ENCODE measurements around the gene CCDC149. TPM values are rescaled to one million over a fixed set of nuclear protein-coding genes. Genes with fewer than 3 reads are reported as not detected.

CCDC149 gene
- total RNA-seq, 2 donors from 2014 or later, result 4.9 to 5.5 TPM

- no peak for DNase-seq
- peak overlapping the region; percentile 52 for H3K4me3 Mint-ChIP-seq
- Histone ChIP-seq H3K27ac (ENCODE audit: low read depth, low read length) (no peak overlapping the region), H3K9ac (ENCODE audit: extremely low read depth, low read length, poor library complexity, severe bottlenecking) (no peak overlapping the region), H3K4me3 (ENCODE audit: low read length) (peak overlapping the region; percentile 69), H3K9me3 (ENCODE audit: control insufficient read depth, low read length) (no peaks in the 10 kb centered on the region), H3K27me3 (ENCODE audit: control insufficient read depth, insufficient read depth, low read length, poor library complexity, severe bottlenecking) (peaks cover 44% of the 10 kb centered on the region), H3K36me3 (ENCODE audit: control insufficient read depth, insufficient read depth, low read length) (no peaks in the 10 kb centered on the region), H3K4me1 (ENCODE audit: control insufficient read depth, insufficient read depth, low read length) (peaks cover 17% of the 10 kb centered on the region)
- H3K27me3 Mint-ChIP-seq (ENCODE audit: insufficient read depth), result peaks cover 67% of the 10 kb centered on the region
- peak overlapping the region; percentile 64 for H3K27ac Mint-ChIP-seq
- 50 to 54% methylated on average over 2 to 9 of the region's 9 CpGs for WGBS, 2 experiments (ENCODE audit: insufficient coverage in 1 of 2, insufficient read length in 1 of 2)
- H3K9me3 Mint-ChIP-seq, result no peaks in the 10 kb centered on the region
- no peak for TF ChIP-seq CTCF (conservative IDR thresholded peaks at IDR 0.05)
- no peaks in the 10 kb centered on the region for H3K36me3 Mint-ChIP-seq (ENCODE audit: low read depth)
- H3K4me1 Mint-ChIP-seq, result peaks cover 40% of the 10 kb centered on the region
Observed at GRCh38 chr4:24795666-24796381, 117.0 kb downstream of the CCDC149 start.

- peak within 1 kb of the TSS; percentile 52 for H3K4me3 Mint-ChIP-seq
- Histone ChIP-seq H3K27me3 (ENCODE audit: control insufficient read depth, insufficient read depth, low read length, poor library complexity, severe bottlenecking) (peaks cover 37% of the 10 kb centered on the region), H3K9me3 (ENCODE audit: control insufficient read depth, low read length) (no peaks in the 10 kb centered on the region), H3K4me1 (ENCODE audit: control insufficient read depth, insufficient read depth, low read length) (peaks cover 17% of the 10 kb centered on the region), H3K9ac (ENCODE audit: extremely low read depth, low read length, poor library complexity, severe bottlenecking) (no peak within 1 kb of the TSS), H3K4me3 (ENCODE audit: low read length) (peak within 1 kb of the TSS; percentile 69), H3K36me3 (ENCODE audit: control insufficient read depth, insufficient read depth, low read length) (no peaks in the 10 kb centered on the region), H3K27ac (ENCODE audit: low read depth, low read length) (no peak within 1 kb of the TSS)
- DNase-seq, result peak; percentile 93
- peaks cover 35% of the 10 kb centered on the region for H3K4me1 Mint-ChIP-seq
- H3K27ac Mint-ChIP-seq, result peak within 1 kb of the TSS; percentile 64
- TF ChIP-seq CTCF (conservative IDR thresholded peaks at IDR 0.05), result no peak
- H3K9me3 Mint-ChIP-seq, result no peaks in the 10 kb centered on the region
- no peaks in the 10 kb centered on the region for H3K36me3 Mint-ChIP-seq (ENCODE audit: low read depth)
- peaks cover 63% of the 10 kb centered on the region for H3K27me3 Mint-ChIP-seq (ENCODE audit: insufficient read depth)
- 39 to 45% methylated on average over 13 to 21 of the region's 21 CpGs for WGBS, 2 experiments (ENCODE audit: insufficient coverage in 1 of 2, insufficient read length in 1 of 2)
Observed at GRCh38 chr4:24794916-24795665, 117.8 kb downstream of the CCDC149 start, which contains the start of gene SOD3. SOD3 (plus strand) TSS chr4:24795573; CDS start chr4:24799522, 3,949 bp downstream.

- peaks cover 17% of the 10 kb centered on the region for H3K4me1 ChIP-seq (ENCODE audit: control insufficient read depth, insufficient read depth, low read length)
- no peaks in the 10 kb centered on the region for H3K9me3 ChIP-seq (ENCODE audit: control insufficient read depth, low read length)
- no peak overlapping the region for H3K9ac ChIP-seq (ENCODE audit: extremely low read depth, low read length, poor library complexity, severe bottlenecking)
- 82 to 89% methylated on average over 9 to 10 of the region's 10 CpGs for WGBS, 2 experiments (ENCODE audit: insufficient coverage in 1 of 2, insufficient read length in 1 of 2)
- peak overlapping the region; percentile 52 for H3K4me3 Mint-ChIP-seq
- H3K27ac ChIP-seq (ENCODE audit: low read depth, low read length), result no peak overlapping the region
- H3K36me3 Mint-ChIP-seq (ENCODE audit: low read depth), result no peaks in the 10 kb centered on the region
- peak; percentile 64 for DNase-seq
- no peak overlapping the region for H3K27ac Mint-ChIP-seq
- H3K27me3 ChIP-seq (ENCODE audit: control insufficient read depth, insufficient read depth, low read length, poor library complexity, severe bottlenecking), result peaks cover 31% of the 10 kb centered on the region
- H3K36me3 ChIP-seq (ENCODE audit: control insufficient read depth, insufficient read depth, low read length), result no peaks in the 10 kb centered on the region
- TF ChIP-seq CTCF (conservative IDR thresholded peaks at IDR 0.05), result no peak
- peaks cover 35% of the 10 kb centered on the region for H3K4me1 Mint-ChIP-seq
- peaks cover 58% of the 10 kb centered on the region for H3K27me3 Mint-ChIP-seq (ENCODE audit: insufficient read depth)
- H3K9me3 Mint-ChIP-seq, result no peaks in the 10 kb centered on the region
- H3K4me3 ChIP-seq (ENCODE audit: low read length), result no peak overlapping the region
Observed at GRCh38 chr4:24794480-24794879, 118.4 kb downstream of the CCDC149 start.
